Measurements from ENCODE around the gene PPP6R1. TPM values are rescaled to one million over a fixed set of nuclear protein-coding genes. Genes with fewer than 3 reads are reported as not detected.

Gene PPP6R1
- total RNA-seq, 1 donor from 2014 or later, result 63.0 TPM

- Mint-ChIP-seq H3K27ac (ENCODE audit: unreplicated experiment) (no peak overlapping the region), H3K4me1 (ENCODE audit: unreplicated experiment) (no peaks in the 10 kb centered on the region), H3K27me3 (ENCODE audit: unreplicated experiment) (no peaks in the 10 kb centered on the region), H3K36me3 (ENCODE audit: unreplicated experiment) (peaks cover 23% of the 10 kb centered on the region), H3K9me3 (ENCODE audit: unreplicated experiment) (peaks cover 4% of the 10 kb centered on the region), H3K4me3 (ENCODE audit: unreplicated experiment) (no peak overlapping the region)
- no peak for DNase-seq (ENCODE audit: extremely low spot score, unreplicated experiment)
- TF ChIP-seq CTCF (IDR thresholded peaks at IDR 0.05), result no peak
Measured at GRCh38 chr19:55269299-55269698, 10.5 kb upstream of the PPP6R1 start.

GRCh38 chr19:55266840-55267239 is 8.0 kb upstream of the PPP6R1 start:
- no peak overlapping the region for H3K27ac Mint-ChIP-seq (ENCODE audit: unreplicated experiment)
- peaks cover 13% of the 10 kb centered on the region for H3K36me3 Mint-ChIP-seq (ENCODE audit: unreplicated experiment)
- no peak overlapping the region for H3K4me3 Mint-ChIP-seq (ENCODE audit: unreplicated experiment)
- H3K4me1 Mint-ChIP-seq (ENCODE audit: unreplicated experiment), result no peaks in the 10 kb centered on the region
- TF ChIP-seq CTCF (IDR thresholded peaks at IDR 0.05), result no peak
- no peaks in the 10 kb centered on the region for H3K27me3 Mint-ChIP-seq (ENCODE audit: unreplicated experiment)
- no peak for DNase-seq (ENCODE audit: extremely low spot score, unreplicated experiment)
- peaks cover 4% of the 10 kb centered on the region for H3K9me3 Mint-ChIP-seq (ENCODE audit: unreplicated experiment)

GRCh38 chr19:55266404-55266803 is 7.6 kb upstream of the PPP6R1 start:
- no peaks in the 10 kb centered on the region for H3K4me1 Mint-ChIP-seq (ENCODE audit: unreplicated experiment)
- peaks cover 13% of the 10 kb centered on the region for H3K36me3 Mint-ChIP-seq (ENCODE audit: unreplicated experiment)
- TF ChIP-seq CTCF (IDR thresholded peaks at IDR 0.05), result no peak
- H3K4me3 Mint-ChIP-seq (ENCODE audit: unreplicated experiment), result no peak overlapping the region
- DNase-seq (ENCODE audit: extremely low spot score, unreplicated experiment), result no peak
- H3K27me3 Mint-ChIP-seq (ENCODE audit: unreplicated experiment), result no peaks in the 10 kb centered on the region
- H3K9me3 Mint-ChIP-seq (ENCODE audit: unreplicated experiment), result peaks cover 4% of the 10 kb centered on the region
- no peak overlapping the region for H3K27ac Mint-ChIP-seq (ENCODE audit: unreplicated experiment)

- Mint-ChIP-seq H3K4me1 (ENCODE audit: unreplicated experiment) (no peaks in the 10 kb centered on the region), H3K4me3 (ENCODE audit: unreplicated experiment) (no peak overlapping the region), H3K27me3 (ENCODE audit: unreplicated experiment) (no peaks in the 10 kb centered on the region)
Measured at GRCh38 chr19:55265723-55266386, 7.0 kb upstream of the PPP6R1 start.

GRCh38 chr19:55265173-55265572 is 6.4 kb upstream of the PPP6R1 start:
- TF ChIP-seq CTCF (IDR thresholded peaks at IDR 0.05), result no peak
- Mint-ChIP-seq H3K4me1 (ENCODE audit: unreplicated experiment) (peaks cover 2% of the 10 kb centered on the region), H3K27ac (ENCODE audit: unreplicated experiment) (no peak overlapping the region), H3K36me3 (ENCODE audit: unreplicated experiment) (peaks cover 13% of the 10 kb centered on the region), H3K4me3 (ENCODE audit: unreplicated experiment) (no peak overlapping the region), H3K27me3 (ENCODE audit: unreplicated experiment) (no peaks in the 10 kb centered on the region), H3K9me3 (ENCODE audit: unreplicated experiment) (peaks cover 4% of the 10 kb centered on the region)
- no peak for DNase-seq (ENCODE audit: extremely low spot score, unreplicated experiment)

More at GRCh38 chr19:55265723-55266386, 7.0 kb upstream of the PPP6R1 start:
- no peak for TF ChIP-seq CTCF (IDR thresholded peaks at IDR 0.05)
- H3K36me3 Mint-ChIP-seq (ENCODE audit: unreplicated experiment), result peaks cover 13% of the 10 kb centered on the region
- DNase-seq (ENCODE audit: extremely low spot score, unreplicated experiment), result no peak
- H3K9me3 Mint-ChIP-seq (ENCODE audit: unreplicated experiment), result peaks cover 4% of the 10 kb centered on the region
- no peak overlapping the region for H3K27ac Mint-ChIP-seq (ENCODE audit: unreplicated experiment)
